Measurements from ENCODE around the gene AFAP1. TPM values are rescaled to one million over a fixed set of nuclear protein-coding genes. Genes with fewer than 3 reads are reported as not detected.

Gene AFAP1
- total RNA-seq, 1 experiment from 2014 or later = 22.6 TPM

GRCh38 chr4:7787681-7788141, 151.9 kb downstream of the AFAP1 start:
- no peak for DNase-seq (ENCODE audit: low read depth)

- no peak for DNase-seq (ENCODE audit: low read depth)
These were observed 152.6 kb downstream of the AFAP1 start for GRCh38 chr4:7787067-7787466.

GRCh38 chr4:7786517-7786916, 153.1 kb downstream of the AFAP1 start:
- no peak for DNase-seq (ENCODE audit: low read depth)

- DNase-seq (ENCODE audit: low read depth) = no peak
These were observed 153.6 kb downstream of the AFAP1 start for GRCh38 chr4:7786040-7786439.

GRCh38 chr4:7785017-7785416, 154.6 kb downstream of the AFAP1 start:
- no peak for DNase-seq (ENCODE audit: low read depth)

GRCh38 chr4:7784131-7784870, 155.4 kb downstream of the AFAP1 start:
- no peak for DNase-seq (ENCODE audit: low read depth)

GRCh38 chr4:7783541-7783940, 156.1 kb downstream of the AFAP1 start:
- no peak for DNase-seq (ENCODE audit: low read depth)

- DNase-seq (ENCODE audit: low read depth) = no peak
These were observed 156.9 kb downstream of the AFAP1 start for GRCh38 chr4:7782783-7783182.

GRCh38 chr4:7781993-7782392, 157.7 kb downstream of the AFAP1 start:
- DNase-seq (ENCODE audit: low read depth) = no peak

- DNase-seq (ENCODE audit: low read depth) = no peak
These were observed 158.3 kb downstream of the AFAP1 start for GRCh38 chr4:7781366-7781765.

GRCh38 chr4:7780751-7781348, 158.8 kb downstream of the AFAP1 start:
- DNase-seq (ENCODE audit: low read depth) = no peak

GRCh38 chr4:7779432-7779768, 160.3 kb downstream of the AFAP1 start:
- no peak for DNase-seq (ENCODE audit: low read depth)

- no peak for DNase-seq (ENCODE audit: low read depth)
These were observed 160.9 kb downstream of the AFAP1 start for GRCh38 chr4:7778510-7779431.

- no peak for DNase-seq (ENCODE audit: low read depth)
These were observed 161.7 kb downstream of the AFAP1 start for GRCh38 chr4:7777871-7778509.

GRCh38 chr4:7777017-7777710, 162.5 kb downstream of the AFAP1 start:
- no peak for DNase-seq (ENCODE audit: low read depth)

- no peak for DNase-seq (ENCODE audit: low read depth)
These were observed 164.3 kb downstream of the AFAP1 start for GRCh38 chr4:7775396-7775795.

GRCh38 chr4:7774301-7775294, 165.1 kb downstream of the AFAP1 start:
- DNase-seq (ENCODE audit: low read depth) = no peak

- DNase-seq (ENCODE audit: low read depth) = no peak
These were observed 166.1 kb downstream of the AFAP1 start for GRCh38 chr4:7773401-7774180.

- no peak for DNase-seq (ENCODE audit: low read depth)
These were observed 166.8 kb downstream of the AFAP1 start for GRCh38 chr4:7772711-7773385.
